Pancreas (tissue), 10 donors: ENCODE data around the gene DDX20. TPM values are rescaled to one million over a fixed set of nuclear protein-coding genes. Genes with fewer than 3 reads are reported as not detected.

Experiments
- ATAC-seq, 4 donors: fragments of 200-7000 bp; cut with Tn5 transposase; one replicate each; pipeline versions ENCODE4 v1.8.0 to v1.9.1; 2020; ENCODE audit warnings: mild to moderate bottlenecking in 4 of 4, moderate library complexity in 4 of 4
- DNase-seq, 6 donors: peaks; one replicate each; pipeline ENCODE4 v3.0.0-alpha.2; 2020
- FAIRE-seq: peaks from 2 replicates; lab custom pipeline; 2012; peaks lifted over from hg19 to GRCh38; lab: Jason Lieb, UNC
- H3K27ac ChIP-seq, 4 donors: fragments of 200-600 bp; sonication (generic); 1 replicate in 3 of 4; 2 replicates in 1 of 4; pipeline versions ENCODE4 v1.5.0 to v1.8.0; 2020
- H3K27me3 ChIP-seq, 4 donors: fragments of 200-600 bp; one replicate each; pipeline ENCODE4 v1.8.0; 2021
- H3K36me3 ChIP-seq, 3 donors: fragments of 200-600 bp; sonication (generic) in 1 of 3; one replicate each; pipeline versions ENCODE4 v1.5.0 to v1.8.0; 2020 to 2021
- H3K4me1 ChIP-seq, 3 donors: fragments of 200-600 bp; one replicate each; pipeline ENCODE4 v1.8.0; 2021
- H3K4me3 ChIP-seq, 4 donors: fragments of 200-600 bp; sonication (generic) in 2 of 4; one replicate each; pipeline versions ENCODE4 v1.5.0 to v1.8.0; 2020 to 2021
- H3K9me3 ChIP-seq, 4 donors: fragments of 200-600 bp; one replicate each; pipeline ENCODE4 v1.8.0; 2021
- WGBS, 2 donors: extraction: QIAGEN DNeasy Blood & Tissue Kit; methylation state at CpG; one replicate each; pipeline ENCODE4 v1.1.7; 2013; 5-methylcytosine and 5-hydroxymethylcytosine counted together
- intact Hi-C, 3 donors: fragments of 100-400 bp; cut with DNase I; formaldehyde crosslinking; loops; one replicate each; pipeline versions ENCODE4 v1.11.1 to v1.14.2; 2022
- polyA plus RNA-seq, 2 donors: library from polyadenylated mRNA; stranded (reverse); fragments of 200-250 nt; gene quantifications; one replicate each; pipeline ENCODE4 v1.2.3, GENCODE V29; 2013
- total RNA-seq, 6 donors: library from RNA; stranded (reverse); fragmentation: NEBNext Ultra II Directional in 4 of 6; extraction: Animal tissue kit (Norgen Biotek cat#: 25700) in 4 of 6; gene quantifications; one replicate each; pipeline versions ENCODE4 v1.2.1 to v1.2.4, GENCODE V29; 2021 to 2023
- TF ChIP-seq, protein P1 (sequence below), 4 donors: fragments of 200-600 bp; sonication (generic) in 3 of 4; IDR thresholded peaks; one replicate each; pipeline versions ENCODE4 v1.5.0 to v1.8.0; 2021; ENCODE audit warnings: antibody characterized with exemption in 4 of 4
- donor health status: healthy with polysubstance abuse.
- donor health status: DM: no; HTN: no; CAD: no; lungs with moderate emphysema.
- donor health status: DM: no; HTN: no; CAD: no.
- donor health status: control.
- donor health status: control.
- donor health status: Bipolar disorder and iron deficiency.
- donor health status: DM: yes; HTN: yes; CAD: no.
- donor health status: DM: no; HTN: no; CAD: no.
- donor health status: DM: no; HTN: no; CAD: no.
- donor health status: DM: yes; HTN: yes; CAD: no.

Gene DDX20
- total and polyA plus RNA-seq, 8 donors, result 2.4 to 6.8 (median 4.3) TPM

DNA sequence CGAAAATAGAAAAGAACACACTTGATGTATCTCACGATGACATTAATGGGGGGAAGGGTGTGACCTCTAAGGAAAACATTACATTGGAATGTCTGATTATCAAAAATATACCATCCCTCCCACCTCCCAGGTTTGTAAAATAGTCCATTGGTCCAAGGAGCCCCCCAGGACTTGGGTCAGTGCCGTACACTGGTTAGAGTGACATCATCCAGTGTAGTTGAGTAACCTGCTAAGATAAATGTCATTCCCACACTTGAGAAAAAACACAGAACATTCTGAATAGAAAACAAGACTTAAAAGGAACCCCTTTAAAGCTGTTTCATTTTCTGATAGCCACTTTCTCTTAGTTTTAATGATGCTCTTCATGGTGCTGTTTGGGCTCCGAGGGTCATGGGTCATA is 15.2 kb downstream of the DDX20 start:
- H3K4me3 ChIP-seq, result no peak overlapping the region
- FAIRE-seq, result no peak
- no peak for DNase-seq
- H3K4me1 ChIP-seq, result peaks cover 0 to 6% (median 0%) of the 10 kb centered on the region in 3 donors
- peaks cover 0 to 13% (median 0%) of the 10 kb centered on the region in 3 donors for H3K36me3 ChIP-seq
- WGBS, 2 donors, result 86 to 87% methylated on average over 4 of the region's 4 CpGs
- TF ChIP-seq, protein P1, sequence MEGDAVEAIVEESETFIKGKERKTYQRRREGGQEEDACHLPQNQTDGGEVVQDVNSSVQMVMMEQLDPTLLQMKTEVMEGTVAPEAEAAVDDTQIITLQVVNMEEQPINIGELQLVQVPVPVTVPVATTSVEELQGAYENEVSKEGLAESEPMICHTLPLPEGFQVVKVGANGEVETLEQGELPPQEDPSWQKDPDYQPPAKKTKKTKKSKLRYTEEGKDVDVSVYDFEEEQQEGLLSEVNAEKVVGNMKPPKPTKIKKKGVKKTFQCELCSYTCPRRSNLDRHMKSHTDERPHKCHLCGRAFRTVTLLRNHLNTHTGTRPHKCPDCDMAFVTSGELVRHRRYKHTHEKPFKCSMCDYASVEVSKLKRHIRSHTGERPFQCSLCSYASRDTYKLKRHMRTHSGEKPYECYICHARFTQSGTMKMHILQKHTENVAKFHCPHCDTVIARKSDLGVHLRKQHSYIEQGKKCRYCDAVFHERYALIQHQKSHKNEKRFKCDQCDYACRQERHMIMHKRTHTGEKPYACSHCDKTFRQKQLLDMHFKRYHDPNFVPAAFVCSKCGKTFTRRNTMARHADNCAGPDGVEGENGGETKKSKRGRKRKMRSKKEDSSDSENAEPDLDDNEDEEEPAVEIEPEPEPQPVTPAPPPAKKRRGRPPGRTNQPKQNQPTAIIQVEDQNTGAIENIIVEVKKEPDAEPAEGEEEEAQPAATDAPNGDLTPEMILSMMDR (IDR thresholded peaks at IDR 0.05), result no peak
- no peak overlapping the region for H3K27ac ChIP-seq
- no peaks in the 10 kb centered on the region for H3K9me3 ChIP-seq
- no peaks in the 10 kb centered on the region for H3K27me3 ChIP-seq
- intact Hi-C loops, result loop anchor here in 1 of 3 donors (10.0 kb wide), 1 partner anchor 286 kb away; no protein-coding TSS in a partner anchor
- ATAC-seq, result no peak

DNA sequence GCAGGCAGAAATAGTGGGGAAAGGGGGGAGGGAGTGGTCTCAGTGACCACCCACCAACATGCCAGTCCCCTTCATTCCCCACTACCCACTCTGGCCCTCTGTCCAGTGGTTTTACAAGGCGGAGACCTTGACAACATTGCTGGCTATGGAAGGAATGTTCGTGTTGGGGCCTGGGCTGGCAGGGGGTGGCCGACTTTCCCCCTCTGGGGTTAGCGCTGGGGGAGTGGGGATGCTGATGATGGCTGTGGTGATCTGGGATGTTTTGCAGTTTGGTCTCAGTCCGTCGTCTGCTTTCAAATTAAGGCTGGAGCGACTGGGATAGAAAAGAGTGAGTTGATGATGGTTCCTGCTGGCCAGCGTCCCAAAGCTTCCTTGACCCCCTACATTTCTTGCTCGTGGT is 20.3 kb downstream of the DDX20 start:
- no peaks in the 10 kb centered on the region for H3K36me3 ChIP-seq
- no peaks in the 10 kb centered on the region for H3K9me3 ChIP-seq
- ATAC-seq (no peak), DNase-seq (no peak), FAIRE-seq (no peak)
- H3K4me3 ChIP-seq, result no peak overlapping the region
- intact Hi-C loops, result loop anchor here in 1 of 3 donors (10.0 kb wide), 1 partner anchor 291 kb away; no protein-coding TSS in a partner anchor
- TF ChIP-seq, protein P1 (IDR thresholded peaks at IDR 0.05), result no peak
- no peaks in the 10 kb centered on the region for H3K4me1 ChIP-seq
- no peak overlapping the region for H3K27ac ChIP-seq
- no peaks in the 10 kb centered on the region for H3K27me3 ChIP-seq
- 81 to 85% methylated on average over 9 of the region's 9 CpGs for WGBS, 2 donors

DNA sequence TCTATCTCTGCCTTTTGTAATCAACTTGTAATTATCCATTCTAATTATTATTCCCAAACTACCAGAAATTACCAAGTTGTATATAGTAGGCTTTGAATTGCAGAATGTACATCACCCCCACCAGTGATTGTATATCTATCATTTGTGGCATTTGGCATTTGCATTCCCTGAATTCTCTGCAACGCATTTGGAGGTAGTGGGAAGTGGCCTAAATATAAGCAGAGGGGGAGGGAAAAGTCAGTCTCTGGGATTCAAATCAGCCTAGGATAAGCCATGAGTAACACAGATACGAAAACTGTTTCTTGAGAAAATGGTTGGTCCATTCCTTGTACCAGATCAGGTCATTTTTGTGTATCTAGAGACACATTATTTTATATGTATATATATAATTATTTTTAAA is 20.7 kb downstream of the DDX20 start:
- FAIRE-seq (no peak), DNase-seq (no peak)

DNA sequence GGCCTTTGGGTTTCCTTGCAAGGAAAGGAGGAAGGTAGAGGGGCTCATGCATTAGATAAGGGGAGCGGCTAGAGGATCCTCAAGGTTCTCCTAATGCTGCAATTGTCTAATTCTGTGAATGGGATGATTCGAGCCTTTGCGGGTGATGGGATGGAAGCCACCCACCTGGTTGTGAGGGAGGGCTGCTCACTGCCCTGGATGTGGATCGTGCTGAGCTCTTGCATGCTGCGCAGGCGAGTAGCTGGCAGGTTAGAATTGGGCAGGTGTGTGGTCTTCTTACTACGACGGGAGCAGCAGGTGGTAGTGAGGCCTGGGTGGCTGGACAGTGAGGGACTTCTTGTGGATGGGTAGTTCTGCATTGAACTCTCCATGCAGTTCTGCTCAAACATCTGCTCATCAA is 21.2 kb downstream of the DDX20 start:
- TF ChIP-seq, protein P1 (IDR thresholded peaks at IDR 0.05), result no peak
- Histone ChIP-seq H3K27me3 (no peaks in the 10 kb centered on the region), H3K36me3 (no peaks in the 10 kb centered on the region), H3K4me1 (no peaks in the 10 kb centered on the region), H3K27ac (no peak overlapping the region), H3K9me3 (no peaks in the 10 kb centered on the region), H3K4me3 (no peak overlapping the region)
- DNase-seq (no peak), FAIRE-seq (no peak), ATAC-seq (no peak)
- 86 to 91% methylated on average over 8 of the region's 8 CpGs for WGBS, 2 donors
- intact Hi-C loops, result loop anchor here in 1 of 3 donors (10.0 kb wide), 1 partner anchor 292 kb away; no protein-coding TSS in a partner anchor

More for the DNA sequence above, 20.7 kb downstream of the DDX20 start:
- TF ChIP-seq, protein P1 (IDR thresholded peaks at IDR 0.05), result no peak
- 83 to 90% methylated on average over 2 of the region's 2 CpGs for WGBS, 2 donors
- H3K27me3 ChIP-seq, result no peaks in the 10 kb centered on the region
- ATAC-seq, result no peak
- no peaks in the 10 kb centered on the region for H3K36me3 ChIP-seq
- no peak overlapping the region for H3K27ac ChIP-seq
- intact Hi-C loops, result loop anchor here in 1 of 3 donors (10.0 kb wide), 1 partner anchor 292 kb away; no protein-coding TSS in a partner anchor
- no peaks in the 10 kb centered on the region for H3K4me1 ChIP-seq
- no peaks in the 10 kb centered on the region for H3K9me3 ChIP-seq
- no peak overlapping the region for H3K4me3 ChIP-seq

DNA sequence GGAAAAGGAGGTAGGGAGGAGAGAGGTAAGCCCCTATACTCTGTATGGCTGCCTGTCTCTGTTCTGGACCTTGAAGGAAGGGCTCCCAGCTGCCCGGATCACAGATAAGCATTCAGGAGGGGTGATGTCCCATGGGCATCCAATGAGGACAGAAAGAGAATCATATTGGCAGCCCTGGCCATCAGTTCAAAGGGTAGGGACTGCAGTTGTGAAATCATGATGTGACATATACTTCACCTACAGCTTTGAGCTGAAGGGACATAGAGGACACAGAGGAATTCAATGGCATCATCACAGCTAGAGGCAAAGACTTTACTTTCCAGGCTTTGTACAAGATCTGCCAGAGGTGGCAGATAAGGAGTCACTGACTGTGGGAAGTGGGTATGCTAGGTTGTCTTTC is 21.6 kb downstream of the DDX20 start:
- H3K9me3 ChIP-seq, result no peaks in the 10 kb centered on the region
- H3K4me1 ChIP-seq, result no peaks in the 10 kb centered on the region
- H3K36me3 ChIP-seq, result no peaks in the 10 kb centered on the region
- H3K27ac ChIP-seq, result no peak overlapping the region
- intact Hi-C loops, result loop anchor here in 1 of 3 donors (10.0 kb wide), 1 partner anchor 292 kb away; no protein-coding TSS in a partner anchor
- WGBS, 2 donors, result 64 to 74% methylated on average over 1 of the region's 1 CpG
- FAIRE-seq (no peak), ATAC-seq (no peak), DNase-seq (no peak)
- TF ChIP-seq, protein P1 (IDR thresholded peaks at IDR 0.05), result no peak
- no peaks in the 10 kb centered on the region for H3K27me3 ChIP-seq
- no peak overlapping the region for H3K4me3 ChIP-seq
